GM23338 (cell line): ENCODE measurements around the gene OTOGL. TPM values are rescaled to one million over a fixed set of nuclear protein-coding genes. Genes with fewer than 3 reads are reported as not detected.

ENCODE experiments used
- ATAC-seq: fragments of 200-7000 bp; cut with Tn5 transposase; 3 replicates; pipeline ENCODE4 v1.9.1; 2020
- DNase-seq: peaks from one replicate; pipeline ENCODE4 v3.0.0-alpha.2; 2015; ENCODE audit warnings: low spot score
- H2AFZ ChIP-seq: fragments of 200-600 bp; sonication (generic); 2 replicates; pipeline ENCODE4 v1.8.0; 2016; ENCODE audit warnings: antibody characterized with exemption, mild to moderate bottlenecking, moderate library complexity
- H3F3A ChIP-seq: fragments of 200-600 bp; sonication (generic); replicated peaks from 2 replicates; pipeline ENCODE4 v1.8.0; 2017; ENCODE audit warnings: antibody characterized with exemption, mixed run types, low read depth
- H3K27ac ChIP-seq: fragments of 200-600 bp; sonication (generic); 2 replicates; pipeline ENCODE4 v1.6.1; 2016; ENCODE audit warnings: low read depth
- H3K27me3 ChIP-seq: fragments of 200-600 bp; sonication (generic); 2 replicates; pipeline ENCODE4 v1.8.0; 2016; ENCODE audit warnings: mild to moderate bottlenecking, mixed run types, moderate library complexity; ENCODE audit not compliant: insufficient read depth
- H3K36me3 ChIP-seq: fragments of 200-600 bp; sonication (generic); 2 replicates; pipeline ENCODE4 v1.8.0; 2016; ENCODE audit warnings: mild to moderate bottlenecking; ENCODE audit not compliant: insufficient read depth
- H3K4me1 ChIP-seq: fragments of 200-600 bp; sonication (generic); 2 replicates; pipeline ENCODE4 v1.8.0; 2016; ENCODE audit warnings: mild to moderate bottlenecking, moderate library complexity; ENCODE audit not compliant: insufficient read depth
- H3K4me2 ChIP-seq: fragments of 200-600 bp; sonication (generic); 2 replicates; pipeline ENCODE4 v1.7.1; 2017; ENCODE audit warnings: mixed run types
- H3K4me3 ChIP-seq: fragments of 200-600 bp; sonication (generic); 2 replicates; pipeline ENCODE4 v1.6.1; 2016; ENCODE audit warnings: mixed run types
- H3K79me2 ChIP-seq: fragments of 200-600 bp; sonication (generic); replicated peaks from 2 replicates; pipeline ENCODE4 v1.8.0; 2017; ENCODE audit warnings: mild to moderate bottlenecking; ENCODE audit not compliant: insufficient read depth
- H3K9me2 ChIP-seq: fragments of 200-600 bp; sonication (generic); 2 replicates; pipeline ENCODE4 v1.8.0; 2017; ENCODE audit not compliant: insufficient read depth
- H4K20me1 ChIP-seq: fragments of 200-600 bp; sonication (generic); replicated peaks from 2 replicates; pipeline ENCODE4 v1.8.0; 2017; ENCODE audit warnings: mild to moderate bottlenecking; ENCODE audit not compliant: insufficient read depth
- H3K27ac Mint-ChIP-seq: 2 replicates; pipeline ENCODE4 v1.8.0; 2020; ENCODE audit warnings: inconsistent platforms, mild to moderate bottlenecking, moderate library complexity, mixed read lengths
- H3K27me3 Mint-ChIP-seq: 3 replicates; pipeline ENCODE4 v1.8.0; 2022; ENCODE audit warnings: low read depth, mild to moderate bottlenecking, moderate library complexity, mixed read lengths, inconsistent platforms; ENCODE audit not compliant: insufficient read depth, poor library complexity
- H3K36me3 Mint-ChIP-seq: 3 replicates; pipeline ENCODE4 v1.8.0; 2021; ENCODE audit warnings: low read depth, mild to moderate bottlenecking, inconsistent platforms, moderate library complexity, mixed read lengths
- H3K4me1 Mint-ChIP-seq: 3 replicates; pipeline ENCODE4 v1.8.0; 2020; ENCODE audit warnings: mild to moderate bottlenecking, inconsistent platforms, mixed read lengths
- H3K4me3 Mint-ChIP-seq: 3 replicates; pipeline ENCODE4 v1.8.0; 2021; ENCODE audit warnings: moderate library complexity, mild to moderate bottlenecking, inconsistent platforms, mixed read lengths
- H3K9me3 Mint-ChIP-seq: 3 replicates; pipeline ENCODE4 v1.8.0; 2020; ENCODE audit warnings: moderate library complexity, mild to moderate bottlenecking, inconsistent platforms, mixed read lengths
- CREB1 ChIP-seq: fragments of 250-450 bp; sonication (Bioruptor Pico); IDR thresholded peaks from 2 replicates; pipeline ENCODE4 v1.5.0; 2020; ENCODE audit warnings: low read depth, mild to moderate bottlenecking, moderate library complexity
- EZH2 ChIP-seq: fragments of 200-600 bp; sonication (generic); IDR thresholded peaks from one replicate; pipeline ENCODE4 v1.8.0; 2017; ENCODE audit warnings: antibody characterized with exemption, mild to moderate bottlenecking, low read depth; ENCODE audit not compliant: unreplicated experiment
- EZH2phosphoT487 ChIP-seq: fragments of 200-600 bp; sonication (generic); IDR thresholded peaks from one replicate; pipeline ENCODE4 v1.8.1; 2018; ENCODE audit warnings: antibody characterized with exemption; ENCODE audit not compliant: unreplicated experiment
- JUNB ChIP-seq: IDR thresholded peaks from one replicate; pipeline ENCODE4 v1.6.1; 2016; ENCODE audit warnings: antibody characterized with exemption; ENCODE audit not compliant: unreplicated experiment
- NANOG ChIP-seq: IDR thresholded peaks from 2 replicates; pipeline ENCODE4 v1.6.1; 2016; ENCODE audit warnings: antibody characterized with exemption, borderline replicate concordance
- POLR2AphosphoS5 ChIP-seq: IDR thresholded peaks from 2 replicates; pipeline ENCODE4 v1.6.1; 2016; ENCODE audit warnings: antibody characterized with exemption, low read depth
- STAT1 ChIP-seq: IDR thresholded peaks from one replicate; pipeline ENCODE4 v1.6.1; 2016; ENCODE audit warnings: antibody characterized with exemption; ENCODE audit not compliant: unreplicated experiment
- ZNF114 ChIP-seq: fragments of 250-450 bp; sonication (Bioruptor Pico); IDR thresholded peaks from 2 replicates; pipeline ENCODE4 v1.5.0; 2020; ENCODE audit warnings: mild to moderate bottlenecking, moderate library complexity
- ZNF331 ChIP-seq: fragments of 250-450 bp; sonication (Bioruptor Pico); IDR thresholded peaks from 2 replicates; pipeline ENCODE4 v1.5.0; 2020; ENCODE audit warnings: low read depth, mild to moderate bottlenecking, moderate library complexity
- polyA plus RNA-seq: library from polyadenylated mRNA; unstranded; fragments of >200 nt; fragmentation: Nextera tagmentation; extraction: Ambion mirVana; gene quantifications from 2 replicates; pipeline ENCODE4 v1.2.1, GENCODE V29; 2016
- total RNA-seq: library from RNA; depleted of rRNA; stranded (reverse); fragments of >200 nt; shearing (Covaris generic); gene quantifications from 2 replicates; pipeline ENCODE4 v1.2.3, GENCODE V29; 2014
- TF ChIP-seq, protein P1 (sequence below): IDR thresholded peaks from one replicate; pipeline ENCODE4 v1.6.1; 2018; ENCODE audit warnings: antibody characterized with exemption; ENCODE audit not compliant: unreplicated experiment
- TF ChIP-seq, protein P2 (sequence below): fragments of 250-450 bp; sonication (Bioruptor Pico); IDR thresholded peaks from 2 replicates; pipeline ENCODE4 v1.5.0; 2020; ENCODE audit warnings: mild to moderate bottlenecking, moderate library complexity
- TF ChIP-seq, protein P3 (sequence below): IDR thresholded peaks from 2 replicates; pipeline ENCODE4 v1.6.1; 2016; ENCODE audit warnings: antibody characterized with exemption
- TF ChIP-seq, protein P4 (sequence below), 2 experiments: fragments of 200-600 bp in 1 of 2; sonication (generic) in 1 of 2; conservative IDR thresholded peaks; 2 replicates each; pipeline versions ENCODE4 v1.5.1 to v1.6.1; 2016 to 2017; ENCODE audit warnings: antibody characterized with exemption in 2 of 2, low read depth in 2 of 2, mild to moderate bottlenecking in 2 of 2, moderate library complexity in 1 of 2

OTOGL gene
- total and polyA plus RNA-seq, 2 experiments from 2014 or later, result 0.36 to 0.66 TPM

DNA sequence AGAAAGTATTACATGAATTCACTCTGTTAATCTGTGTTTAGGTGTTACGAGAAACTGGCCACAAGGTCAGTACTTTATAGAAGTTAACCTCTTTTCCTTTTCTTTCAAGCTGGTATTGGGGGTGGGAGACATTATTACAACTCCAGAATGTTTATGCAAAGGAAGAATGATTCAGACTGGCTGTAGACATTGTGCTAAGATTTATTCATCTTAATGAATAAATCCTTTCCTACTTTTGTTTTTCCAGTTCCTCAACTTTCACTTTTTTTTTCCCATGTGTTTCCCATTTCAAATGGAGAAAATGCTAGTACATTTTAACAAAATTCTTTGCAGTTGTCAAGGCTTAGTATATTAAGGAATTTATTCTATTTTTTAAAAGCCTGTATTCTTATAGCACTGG is 1.3 kb downstream of the OTOGL start:
- peaks cover 2% of the 10 kb centered on the region; the same call in 1 of the 3 replicates for H3K4me1 Mint-ChIP-seq
- H3F3A ChIP-seq, result no peaks in the 10 kb centered on the region
- H3K27me3 Mint-ChIP-seq, result no peaks in the 10 kb centered on the region

More for the DNA sequence above, 1.3 kb downstream of the OTOGL start:
- no peaks in the 10 kb centered on the region for H4K20me1 ChIP-seq
- no peak overlapping the region for H3K4me3 ChIP-seq
- no peaks in the 10 kb centered on the region for H3K9me2 ChIP-seq
- no peak overlapping the region for H3K4me2 ChIP-seq
- H3K4me1 ChIP-seq, result no peaks in the 10 kb centered on the region
- no peak overlapping the region for H2AFZ ChIP-seq
- Mint-ChIP-seq H3K36me3 (no peaks in the 10 kb centered on the region), H3K9me3 (no peaks in the 10 kb centered on the region), H3K4me3 (no peak overlapping the region), H3K27ac (no peak overlapping the region)
- no peak for ATAC-seq
- DNase-seq, result no peak
- H3K27me3 ChIP-seq, result no peaks in the 10 kb centered on the region
- TF ChIP-seq POLR2AphosphoS5, result no peak
- TF ChIP-seq, protein P1, sequence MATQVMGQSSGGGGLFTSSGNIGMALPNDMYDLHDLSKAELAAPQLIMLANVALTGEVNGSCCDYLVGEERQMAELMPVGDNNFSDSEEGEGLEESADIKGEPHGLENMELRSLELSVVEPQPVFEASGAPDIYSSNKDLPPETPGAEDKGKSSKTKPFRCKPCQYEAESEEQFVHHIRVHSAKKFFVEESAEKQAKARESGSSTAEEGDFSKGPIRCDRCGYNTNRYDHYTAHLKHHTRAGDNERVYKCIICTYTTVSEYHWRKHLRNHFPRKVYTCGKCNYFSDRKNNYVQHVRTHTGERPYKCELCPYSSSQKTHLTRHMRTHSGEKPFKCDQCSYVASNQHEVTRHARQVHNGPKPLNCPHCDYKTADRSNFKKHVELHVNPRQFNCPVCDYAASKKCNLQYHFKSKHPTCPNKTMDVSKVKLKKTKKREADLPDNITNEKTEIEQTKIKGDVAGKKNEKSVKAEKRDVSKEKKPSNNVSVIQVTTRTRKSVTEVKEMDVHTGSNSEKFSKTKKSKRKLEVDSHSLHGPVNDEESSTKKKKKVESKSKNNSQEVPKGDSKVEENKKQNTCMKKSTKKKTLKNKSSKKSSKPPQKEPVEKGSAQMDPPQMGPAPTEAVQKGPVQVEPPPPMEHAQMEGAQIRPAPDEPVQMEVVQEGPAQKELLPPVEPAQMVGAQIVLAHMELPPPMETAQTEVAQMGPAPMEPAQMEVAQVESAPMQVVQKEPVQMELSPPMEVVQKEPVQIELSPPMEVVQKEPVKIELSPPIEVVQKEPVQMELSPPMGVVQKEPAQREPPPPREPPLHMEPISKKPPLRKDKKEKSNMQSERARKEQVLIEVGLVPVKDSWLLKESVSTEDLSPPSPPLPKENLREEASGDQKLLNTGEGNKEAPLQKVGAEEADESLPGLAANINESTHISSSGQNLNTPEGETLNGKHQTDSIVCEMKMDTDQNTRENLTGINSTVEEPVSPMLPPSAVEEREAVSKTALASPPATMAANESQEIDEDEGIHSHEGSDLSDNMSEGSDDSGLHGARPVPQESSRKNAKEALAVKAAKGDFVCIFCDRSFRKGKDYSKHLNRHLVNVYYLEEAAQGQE, result no peak
- TF ChIP-seq EZH2, result no peak
- TF ChIP-seq JUNB, result no peak
- TF ChIP-seq, protein P2, sequence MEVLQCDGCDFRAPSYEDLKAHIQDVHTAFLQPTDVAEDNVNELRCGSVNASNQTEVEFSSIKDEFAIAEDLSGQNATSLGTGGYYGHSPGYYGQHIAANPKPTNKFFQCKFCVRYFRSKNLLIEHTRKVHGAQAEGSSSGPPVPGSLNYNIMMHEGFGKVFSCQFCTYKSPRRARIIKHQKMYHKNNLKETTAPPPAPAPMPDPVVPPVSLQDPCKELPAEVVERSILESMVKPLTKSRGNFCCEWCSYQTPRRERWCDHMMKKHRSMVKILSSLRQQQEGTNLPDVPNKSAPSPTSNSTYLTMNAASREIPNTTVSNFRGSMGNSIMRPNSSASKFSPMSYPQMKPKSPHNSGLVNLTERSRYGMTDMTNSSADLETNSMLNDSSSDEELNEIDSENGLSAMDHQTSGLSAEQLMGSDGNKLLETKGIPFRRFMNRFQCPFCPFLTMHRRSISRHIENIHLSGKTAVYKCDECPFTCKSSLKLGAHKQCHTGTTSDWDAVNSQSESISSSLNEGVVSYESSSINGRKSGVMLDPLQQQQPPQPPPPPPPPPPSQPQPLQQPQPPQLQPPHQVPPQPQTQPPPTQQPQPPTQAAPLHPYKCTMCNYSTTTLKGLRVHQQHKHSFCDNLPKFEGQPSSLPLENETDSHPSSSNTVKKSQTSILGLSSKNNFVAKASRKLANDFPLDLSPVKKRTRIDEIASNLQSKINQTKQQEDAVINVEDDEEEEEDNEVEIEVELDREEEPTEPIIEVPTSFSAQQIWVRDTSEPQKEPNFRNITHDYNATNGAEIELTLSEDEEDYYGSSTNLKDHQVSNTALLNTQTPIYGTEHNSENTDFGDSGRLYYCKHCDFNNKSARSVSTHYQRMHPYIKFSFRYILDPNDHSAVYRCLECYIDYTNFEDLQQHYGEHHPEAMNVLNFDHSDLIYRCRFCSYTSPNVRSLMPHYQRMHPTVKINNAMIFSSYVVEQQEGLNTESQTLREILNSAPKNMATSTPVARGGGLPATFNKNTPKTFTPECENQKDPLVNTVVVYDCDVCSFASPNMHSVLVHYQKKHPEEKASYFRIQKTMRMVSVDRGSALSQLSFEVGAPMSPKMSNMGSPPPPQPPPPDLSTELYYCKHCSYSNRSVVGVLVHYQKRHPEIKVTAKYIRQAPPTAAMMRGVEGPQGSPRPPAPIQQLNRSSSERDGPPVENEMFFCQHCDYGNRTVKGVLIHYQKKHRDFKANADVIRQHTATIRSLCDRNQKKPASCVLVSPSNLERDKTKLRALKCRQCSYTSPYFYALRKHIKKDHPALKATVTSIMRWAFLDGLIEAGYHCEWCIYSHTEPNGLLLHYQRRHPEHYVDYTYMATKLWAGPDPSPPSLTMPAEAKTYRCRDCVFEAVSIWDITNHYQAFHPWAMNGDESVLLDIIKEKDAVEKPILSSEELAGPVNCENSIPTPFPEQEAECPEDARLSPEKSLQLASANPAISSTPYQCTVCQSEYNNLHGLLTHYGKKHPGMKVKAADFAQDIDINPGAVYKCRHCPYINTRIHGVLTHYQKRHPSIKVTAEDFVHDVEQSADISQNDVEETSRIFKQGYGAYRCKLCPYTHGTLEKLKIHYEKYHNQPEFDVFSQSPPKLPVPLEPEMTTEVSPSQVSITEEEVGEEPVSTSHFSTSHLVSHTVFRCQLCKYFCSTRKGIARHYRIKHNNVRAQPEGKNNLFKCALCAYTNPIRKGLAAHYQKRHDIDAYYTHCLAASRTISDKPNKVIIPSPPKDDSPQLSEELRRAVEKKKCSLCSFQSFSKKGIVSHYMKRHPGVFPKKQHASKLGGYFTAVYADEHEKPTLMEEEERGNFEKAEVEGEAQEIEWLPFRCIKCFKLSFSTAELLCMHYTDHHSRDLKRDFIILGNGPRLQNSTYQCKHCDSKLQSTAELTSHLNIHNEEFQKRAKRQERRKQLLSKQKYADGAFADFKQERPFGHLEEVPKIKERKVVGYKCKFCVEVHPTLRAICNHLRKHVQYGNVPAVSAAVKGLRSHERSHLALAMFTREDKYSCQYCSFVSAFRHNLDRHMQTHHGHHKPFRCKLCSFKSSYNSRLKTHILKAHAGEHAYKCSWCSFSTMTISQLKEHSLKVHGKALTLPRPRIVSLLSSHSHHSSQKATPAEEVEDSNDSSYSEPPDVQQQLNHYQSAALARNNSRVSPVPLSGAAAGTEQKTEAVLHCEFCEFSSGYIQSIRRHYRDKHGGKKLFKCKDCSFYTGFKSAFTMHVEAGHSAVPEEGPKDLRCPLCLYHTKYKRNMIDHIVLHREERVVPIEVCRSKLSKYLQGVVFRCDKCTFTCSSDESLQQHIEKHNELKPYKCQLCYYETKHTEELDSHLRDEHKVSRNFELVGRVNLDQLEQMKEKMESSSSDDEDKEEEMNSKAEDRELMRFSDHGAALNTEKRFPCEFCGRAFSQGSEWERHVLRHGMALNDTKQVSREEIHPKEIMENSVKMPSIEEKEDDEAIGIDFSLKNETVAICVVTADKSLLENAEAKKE (CRISPR knock-in tag), result no peak
- TF ChIP-seq, protein P3, sequence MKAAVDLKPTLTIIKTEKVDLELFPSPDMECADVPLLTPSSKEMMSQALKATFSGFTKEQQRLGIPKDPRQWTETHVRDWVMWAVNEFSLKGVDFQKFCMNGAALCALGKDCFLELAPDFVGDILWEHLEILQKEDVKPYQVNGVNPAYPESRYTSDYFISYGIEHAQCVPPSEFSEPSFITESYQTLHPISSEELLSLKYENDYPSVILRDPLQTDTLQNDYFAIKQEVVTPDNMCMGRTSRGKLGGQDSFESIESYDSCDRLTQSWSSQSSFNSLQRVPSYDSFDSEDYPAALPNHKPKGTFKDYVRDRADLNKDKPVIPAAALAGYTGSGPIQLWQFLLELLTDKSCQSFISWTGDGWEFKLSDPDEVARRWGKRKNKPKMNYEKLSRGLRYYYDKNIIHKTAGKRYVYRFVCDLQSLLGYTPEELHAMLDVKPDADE, result no peak
- TF ChIP-seq NANOG, result no peak
- no peak for TF ChIP-seq ZNF331 (CRISPR knock-in tag)
- TF ChIP-seq, protein P4, sequence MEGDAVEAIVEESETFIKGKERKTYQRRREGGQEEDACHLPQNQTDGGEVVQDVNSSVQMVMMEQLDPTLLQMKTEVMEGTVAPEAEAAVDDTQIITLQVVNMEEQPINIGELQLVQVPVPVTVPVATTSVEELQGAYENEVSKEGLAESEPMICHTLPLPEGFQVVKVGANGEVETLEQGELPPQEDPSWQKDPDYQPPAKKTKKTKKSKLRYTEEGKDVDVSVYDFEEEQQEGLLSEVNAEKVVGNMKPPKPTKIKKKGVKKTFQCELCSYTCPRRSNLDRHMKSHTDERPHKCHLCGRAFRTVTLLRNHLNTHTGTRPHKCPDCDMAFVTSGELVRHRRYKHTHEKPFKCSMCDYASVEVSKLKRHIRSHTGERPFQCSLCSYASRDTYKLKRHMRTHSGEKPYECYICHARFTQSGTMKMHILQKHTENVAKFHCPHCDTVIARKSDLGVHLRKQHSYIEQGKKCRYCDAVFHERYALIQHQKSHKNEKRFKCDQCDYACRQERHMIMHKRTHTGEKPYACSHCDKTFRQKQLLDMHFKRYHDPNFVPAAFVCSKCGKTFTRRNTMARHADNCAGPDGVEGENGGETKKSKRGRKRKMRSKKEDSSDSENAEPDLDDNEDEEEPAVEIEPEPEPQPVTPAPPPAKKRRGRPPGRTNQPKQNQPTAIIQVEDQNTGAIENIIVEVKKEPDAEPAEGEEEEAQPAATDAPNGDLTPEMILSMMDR (conservative IDR thresholded peaks at IDR 0.05; ENCODE audit: low read depth in 2 of 2), result no peak
- TF ChIP-seq STAT1, result no peak
- no peak for TF ChIP-seq ZNF114 (CRISPR knock-in tag)
- TF ChIP-seq EZH2phosphoT487, result no peak
- no peak for TF ChIP-seq CREB1 (CRISPR knock-in tag)
- no peaks in the 10 kb centered on the region for H3K36me3 ChIP-seq
- no peaks in the 10 kb centered on the region for H3K79me2 ChIP-seq
- H3K27ac ChIP-seq, result no peak overlapping the region
